Measurements from ENCODE around the gene SLC50A1. TPM values are rescaled to one million over a fixed set of nuclear protein-coding genes. Genes with fewer than 3 reads are reported as not detected.

The SLC50A1 gene
- total and polyA plus RNA-seq, 2 of the 8 experiments (the other 6 are each of a cell fraction or from before 2014, with no cell fraction given), result 36.5 to 90.8 TPM

GRCh38 chr1:155117610-155118009, 18.0 kb upstream of the SLC50A1 start:
- no peaks in the 10 kb centered on the region for H3K9me3 ChIP-seq (ENCODE audit: insufficient read depth in 2 of 2, low read depth in 1 of 2, low read length in 1 of 2)
- no peaks in the 10 kb centered on the region for H3K4me1 ChIP-seq (replicated peaks in 1 of 4; ENCODE audit: control insufficient read depth in 3 of 4, insufficient read depth in 4 of 4, low read length in 3 of 4)
- H3K23me2 ChIP-seq (ENCODE audit: low read depth, low read length), result no peaks in the 10 kb centered on the region
- no peak overlapping the region for H3K18ac ChIP-seq (ENCODE audit: extremely low read depth, low read length)
- H3K4me2 ChIP-seq (ENCODE audit: insufficient read depth in 1 of 2, low read depth in 2 of 2, low read length in 2 of 2), result no peak overlapping the region
- H2BK120ac ChIP-seq (replicated peaks; ENCODE audit: low read depth, low read length), result no peak overlapping the region
- no peak overlapping the region for H4K8ac ChIP-seq (ENCODE audit: extremely low read depth, insufficient read depth, low read length)
- no peak overlapping the region for H2AK5ac ChIP-seq (ENCODE audit: low read depth, low read length)
- ChIA-PET CTCF (ENCODE audit: partially characterized antibody) (interaction anchor here (0.6 to 3.9 kb wide), 10 partner anchors 11 to 372 kb away, joined by 3 to 26 read pairs (median 3); partner anchors contain the start of genes EFNA4 and KRTCAP2), POLR2A (ENCODE audit: partially characterized antibody) (interaction anchor here (0.7 to 2.3 kb wide), 3 partner anchors 8 to 68 kb away, joined by 3 to 6 read pairs (median 4); no protein-coding TSS in a partner anchor)
- H3K56ac ChIP-seq (replicated peaks; ENCODE audit: insufficient read length, low read depth, low read length), result no peak overlapping the region
- no peak overlapping the region for H3K9ac ChIP-seq (replicated peaks in 1 of 4; ENCODE audit: extremely low read depth in 1 of 4, low read depth in 3 of 4, low read length in 3 of 4)
- no peak overlapping the region for H3K4ac ChIP-seq (replicated peaks; ENCODE audit: insufficient read length, low read depth, low read length)
- H3K14ac ChIP-seq (ENCODE audit: insufficient read length), result no peak overlapping the region
- no peak overlapping the region for H2BK20ac ChIP-seq (ENCODE audit: low read length)
- no peak overlapping the region for H2BK5ac ChIP-seq (ENCODE audit: low read depth, low read length)
- H3K4me3 ChIP-seq (ENCODE audit: extremely low read depth in 1 of 4, insufficient read depth in 2 of 4, low read depth in 3 of 4, low read length in 4 of 4), result no peak overlapping the region
- H3K36me3 ChIP-seq (ENCODE audit: control insufficient read depth in 2 of 4, insufficient read depth in 4 of 4, low read length in 3 of 4), result no peaks in the 10 kb centered on the region
- H2AFZ ChIP-seq (ENCODE audit: low read length), result no peak overlapping the region
- WGBS, 2 experiments (ENCODE audit: extremely low coverage in 1 of 2, insufficient coverage in 1 of 2, insufficient read length in 1 of 2, insufficient replicate concordance in 2 of 2, low coverage in 1 of 2, low lambda C conversion rate in 2 of 2, missing lambda C conversion rate in 1 of 2), result 89% methylated on average over 4 of the region's 4 CpGs; no CpG with 5 or more reads in 1 of the 2 experiments
- H2BK15ac ChIP-seq (ENCODE audit: low read length), result no peak overlapping the region
- no peak overlapping the region for H4K91ac ChIP-seq (replicated peaks; ENCODE audit: insufficient read length, low read length)
- no peak for DNase-seq (ENCODE audit: low read depth in 1 of 2, low spot score in 2 of 2)
- no peaks in the 10 kb centered on the region for H4K20me1 ChIP-seq (replicated peaks in 1 of 2; ENCODE audit: control insufficient read depth in 1 of 2, insufficient read depth in 2 of 2, low read length in 2 of 2)
- H2BK12ac ChIP-seq (ENCODE audit: low read depth, low read length), result no peak overlapping the region
- H4K5ac ChIP-seq (ENCODE audit: insufficient read length, low read depth, low read length), result no peak overlapping the region
- FAIRE-seq, result no peak
- no peak overlapping the region for H3K23ac ChIP-seq (ENCODE audit: insufficient read length)
- H3K27ac ChIP-seq (ENCODE audit: low read depth, low read length), result no peak overlapping the region
- no peaks in the 10 kb centered on the region for H3K79me2 ChIP-seq (ENCODE audit: control insufficient read depth in 1 of 2, insufficient read depth in 2 of 2, low read length in 2 of 2)
- H3K79me1 ChIP-seq (ENCODE audit: low read depth, low read length), result no peaks in the 10 kb centered on the region
- H3K27me3 ChIP-seq (replicated peaks in 1 of 4; ENCODE audit: control insufficient read depth in 3 of 4, extremely low read depth in 1 of 4, insufficient read depth in 3 of 4, low read length in 3 of 4), result peaks cover 0 to 3% (median 0%) of the 10 kb centered on the region in 4 experiments; a peak in 1 of 7 replicates
- no peak for TF ChIP-seq SP4 (IDR thresholded peaks at IDR 0.05; ENCODE audit: low read length)
- TF ChIP-seq SIRT6 (IDR thresholded peaks at IDR 0.05; ENCODE audit: low read length), result no peak
- no peak for TF ChIP-seq BACH1 (IDR thresholded peaks at IDR 0.05; ENCODE audit: low read length)
- TF ChIP-seq ATF3 (IDR thresholded peaks at IDR 0.05; ENCODE audit: insufficient read depth, low read depth, low read length), result no peak
- TF ChIP-seq, protein P1, sequence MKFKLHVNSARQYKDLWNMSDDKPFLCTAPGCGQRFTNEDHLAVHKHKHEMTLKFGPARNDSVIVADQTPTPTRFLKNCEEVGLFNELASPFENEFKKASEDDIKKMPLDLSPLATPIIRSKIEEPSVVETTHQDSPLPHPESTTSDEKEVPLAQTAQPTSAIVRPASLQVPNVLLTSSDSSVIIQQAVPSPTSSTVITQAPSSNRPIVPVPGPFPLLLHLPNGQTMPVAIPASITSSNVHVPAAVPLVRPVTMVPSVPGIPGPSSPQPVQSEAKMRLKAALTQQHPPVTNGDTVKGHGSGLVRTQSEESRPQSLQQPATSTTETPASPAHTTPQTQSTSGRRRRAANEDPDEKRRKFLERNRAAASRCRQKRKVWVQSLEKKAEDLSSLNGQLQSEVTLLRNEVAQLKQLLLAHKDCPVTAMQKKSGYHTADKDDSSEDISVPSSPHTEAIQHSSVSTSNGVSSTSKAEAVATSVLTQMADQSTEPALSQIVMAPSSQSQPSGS (IDR thresholded peaks at IDR 0.05; ENCODE audit: low read length), result no peak
- TF ChIP-seq TBP (IDR thresholded peaks at IDR 0.05; ENCODE audit: low read depth, low read length), result no peak
- TF ChIP-seq JUND (IDR thresholded peaks at IDR 0.05; ENCODE audit: low read length), result no peak
- no peak for TF ChIP-seq CEBPB (IDR thresholded peaks at IDR 0.05; ENCODE audit: low read depth, low read length)
- TF ChIP-seq SP2 (IDR thresholded peaks at IDR 0.05; ENCODE audit: low read length), result no peak
- TF ChIP-seq JUN (IDR thresholded peaks at IDR 0.05; ENCODE audit: low read depth, low read length), result no peak
- TF ChIP-seq CHD1 (IDR thresholded peaks at IDR 0.05; ENCODE audit: low read depth, low read length), result no peak
- TF ChIP-seq FOSL1 (IDR thresholded peaks at IDR 0.05; ENCODE audit: insufficient read depth, low read depth, low read length), result no peak
- TF ChIP-seq HDAC6 (IDR thresholded peaks at IDR 0.05; ENCODE audit: low read depth, low read length), result no peak
- no peak for TF ChIP-seq TAF1 (IDR thresholded peaks at IDR 0.05; ENCODE audit: low read depth, low read length)
